ENCODE data around the gene ABCC3. TPM values are rescaled to one million over a fixed set of nuclear protein-coding genes. Genes with fewer than 3 reads are reported as not detected.

Gene ABCC3
- total and polyA plus RNA-seq, 9 of the 15 experiments (the other 6 are each of a cell fraction or from before 2014, with no cell fraction given), result 0.03 to 1.6 (median 0.42) TPM; not detected in 5

- TF ChIP-seq ARID3B (CRISPR knock-in tag; IDR thresholded peaks at IDR 0.05; ENCODE audit: borderline replicate concordance) (no peak), PTRF (tag; IDR thresholded peaks at IDR 0.05) (no peak), ZBTB26 (CRISPR knock-in tag; IDR thresholded peaks at IDR 0.05) (no peak)
These were observed 62.4 kb downstream of the ABCC3 start (continued) for GRCh38 chr17:50697062-50697461.

- intact Hi-C loops (cut with micrococcal nuclease) (loop anchor here (5.0 kb wide), 2 partner anchors 70 to 215 kb away; no protein-coding TSS in a partner anchor), in situ Hi-C loops (cut with MboI) (no loop called here)
- no peaks in the 10 kb centered on the region for H4K20me1 ChIP-seq (replicated peaks; ENCODE audit: control insufficient read depth, insufficient read depth, low read length)
- H3K79me2 ChIP-seq (ENCODE audit: control insufficient read depth, insufficient read depth, low read length), result peaks cover 14% of the 10 kb centered on the region; the same call in 1 of the 3 replicates
- H3K27ac ChIP-seq (ENCODE audit: extremely low read depth, low read depth, low read length), result no peak overlapping the region
- no peak overlapping the region for H3K4me3 ChIP-seq
- BruUV-seq (replicated peaks), result no TSS peak
- WGBS (ENCODE audit: insufficient coverage, low coverage, missing lambda C conversion rate), result 73% methylated on average over 3 of the region's 3 CpGs
- H3K4me1 ChIP-seq (replicated peaks in 1 of 2; ENCODE audit: control insufficient read depth in 2 of 2, insufficient read depth in 2 of 2, low read length in 2 of 2), result no peaks in the 10 kb centered on the region
- H2AFZ ChIP-seq (ENCODE audit: low read depth, low read length), result no peak overlapping the region
- no peak overlapping the region for H3K9ac ChIP-seq (ENCODE audit: insufficient read depth in 1 of 2, low read depth in 2 of 2, low read length in 2 of 2)
- H3K9me1 ChIP-seq (ENCODE audit: control insufficient read depth, insufficient read depth, low read length), result no peaks in the 10 kb centered on the region
- ATAC-seq (no peak), FAIRE-seq (peak; percentile 40), DNase-seq (ENCODE audit: extremely low read depth in 1 of 4, low spot score in 3 of 4) (no peak)
- TF ChIP-seq ZNF239 (CRISPR knock-in tag; IDR thresholded peaks at IDR 0.05) (no peak), RAD21 (CRISPR knock-in tag; conservative IDR thresholded peaks at IDR 0.05 in 1 of 2, IDR thresholded peaks at IDR 0.05 in 1 of 2) (0 out of 4 replicates have a peak, but pooled peaks of 1 of the 2 experiments have one; percentile 2), KAT7 (CRISPR knock-in tag; IDR thresholded peaks at IDR 0.05; ENCODE audit: borderline replicate concordance) (no peak), CHD2 (IDR thresholded peaks at IDR 0.05; ENCODE audit: low read depth, low read length) (no peak), NFATC3 (IDR thresholded peaks at IDR 0.05) (no peak), SPI1 (IDR thresholded peaks at IDR 0.05; ENCODE audit: borderline replicate concordance, low read depth, low read length) (peak; percentile 73), ZZZ3 (IDR thresholded peaks at IDR 0.05) (no peak), CTCF (IDR thresholded peaks at IDR 0.05 in 2 of 3, conservative IDR thresholded peaks at IDR 0.05 in 1 of 3; ENCODE audit: insufficient read depth in 2 of 3, low read depth in 1 of 3, low read length in 3 of 3) (peak in 2 of 3 experiments; percentile 11 to 16; a peak in 1 of 6 replicates), HDAC1 (IDR thresholded peaks at IDR 0.05) (no peak), CBX8 (IDR thresholded peaks at IDR 0.05; ENCODE audit: borderline replicate concordance, extremely low read depth, low read depth, low read length, poor library complexity, severe bottlenecking) (no peak), GTF2A2 (tag; IDR thresholded peaks at IDR 0.05) (no peak)
- POLR2A ChIA-PET, result interaction anchor here (1.3 kb wide), 1 partner anchor 14 kb away, joined by 4 read pairs; no protein-coding TSS in a partner anchor
- CTCF ChIA-PET (ENCODE audit: low intra/inter-chr PET ratio), result no interaction called here
- peaks cover 81% of the 10 kb centered on the region for H3K36me3 ChIP-seq (ENCODE audit: control insufficient read depth, insufficient read depth, low read length)
- no peaks in the 10 kb centered on the region for H3K9me3 ChIP-seq (replicated peaks; ENCODE audit: control insufficient read depth, insufficient read depth, low read depth, low read length)
- H3K4me2 ChIP-seq (ENCODE audit: insufficient read depth, low read length), result no peak overlapping the region
- no peaks in the 10 kb centered on the region for H3K27me3 ChIP-seq (ENCODE audit: control insufficient read depth in 2 of 2, insufficient read depth in 2 of 2, low read length in 2 of 2)
These were observed 63.1 kb downstream of the ABCC3 start for GRCh38 chr17:50697663-50698272.
